ENCODE data around the gene TBX3.
"Not testable (repeated sequence)": the region's sequence is repeated elsewhere in the genome, so short reads cannot be mapped to it uniquely, and the experiment has no call there.

Gene TBX3

DNA sequence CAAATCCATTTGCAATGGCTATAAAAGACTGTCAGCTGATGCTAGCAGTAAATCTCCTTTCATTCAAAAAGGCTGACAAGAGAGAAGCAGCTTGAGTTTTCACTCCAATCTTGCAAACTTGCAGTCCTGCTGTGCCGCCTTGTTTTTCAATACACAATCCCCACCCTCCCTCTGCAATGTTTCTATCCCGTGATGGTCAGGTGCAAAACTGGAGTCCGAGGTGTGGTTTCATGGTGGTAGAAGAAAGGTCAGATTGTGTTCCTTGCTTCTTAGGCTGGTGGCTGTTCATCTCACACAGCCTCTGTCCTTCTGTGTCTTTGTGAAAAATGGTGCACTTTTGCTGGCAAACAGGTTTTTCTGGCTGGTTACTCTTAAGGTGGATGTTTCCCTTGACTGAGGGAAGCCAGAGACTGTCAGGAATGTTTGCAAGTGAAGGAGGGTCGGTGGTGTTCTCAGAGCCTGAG is 27.7 kb upstream of the TBX3 start:
- no peaks in the 10 kb centered on the region for H3K36me3 ChIP-seq (ENCODE audit: insufficient read depth, insufficient read length, low read length)
- H3K27me3 ChIP-seq (ENCODE audit: insufficient read depth, insufficient read length): no peaks in the 10 kb centered on the region
- H3K9me3 ChIP-seq (ENCODE audit: insufficient read depth, low read length): peaks cover 9% of the 10 kb centered on the region; the same call in 1 of the 2 replicates
- no peak for TF ChIP-seq YY1 (IDR thresholded peaks at IDR 0.05; ENCODE audit: insufficient read depth, insufficient read length)
- TF ChIP-seq SUZ12 (IDR thresholded peaks at IDR 0.05; ENCODE audit: extremely low read depth, insufficient read depth, insufficient read length): no peak
- no peak for TF ChIP-seq ZNF274 (IDR thresholded peaks at IDR 0.05; ENCODE audit: low read depth, low read length)
- no peak overlapping the region for H3K4me3 ChIP-seq (ENCODE audit: insufficient read length, low read depth)
- H3K4me1 ChIP-seq (ENCODE audit: insufficient read depth, insufficient read length): peaks cover 2% of the 10 kb centered on the region
- no peak for DNase-seq (ENCODE audit: low read depth, low spot score)
- H3K9ac ChIP-seq (ENCODE audit: insufficient read length, low read depth): no peak overlapping the region

DNA sequence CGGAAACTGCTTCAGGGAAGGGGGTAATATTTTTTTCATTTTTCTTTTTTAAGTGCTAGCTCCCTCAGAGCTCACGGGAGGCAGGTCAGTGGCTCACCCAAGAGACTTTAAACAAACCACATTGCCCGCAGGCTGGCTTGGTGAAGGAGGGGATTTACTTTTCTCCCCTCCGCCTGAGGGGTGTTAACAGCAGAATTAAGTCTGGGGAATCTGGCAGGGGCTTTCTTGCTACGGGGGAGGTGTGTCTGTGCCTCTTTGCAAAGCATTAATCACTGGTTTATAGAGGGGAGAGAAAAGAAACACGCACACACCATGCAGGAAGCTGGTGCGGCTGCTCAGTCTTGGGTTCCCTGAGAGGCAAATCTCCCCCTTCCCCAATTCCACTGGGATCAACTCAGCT is 26.2 kb upstream of the TBX3 start:
- Histone ChIP-seq H3K4me3 (ENCODE audit: insufficient read length, low read depth) (no peak overlapping the region), H3K4me1 (ENCODE audit: insufficient read depth, insufficient read length) (peaks cover 2% of the 10 kb centered on the region), H3K27me3 (ENCODE audit: insufficient read depth, insufficient read length) (no peaks in the 10 kb centered on the region)

DNA sequence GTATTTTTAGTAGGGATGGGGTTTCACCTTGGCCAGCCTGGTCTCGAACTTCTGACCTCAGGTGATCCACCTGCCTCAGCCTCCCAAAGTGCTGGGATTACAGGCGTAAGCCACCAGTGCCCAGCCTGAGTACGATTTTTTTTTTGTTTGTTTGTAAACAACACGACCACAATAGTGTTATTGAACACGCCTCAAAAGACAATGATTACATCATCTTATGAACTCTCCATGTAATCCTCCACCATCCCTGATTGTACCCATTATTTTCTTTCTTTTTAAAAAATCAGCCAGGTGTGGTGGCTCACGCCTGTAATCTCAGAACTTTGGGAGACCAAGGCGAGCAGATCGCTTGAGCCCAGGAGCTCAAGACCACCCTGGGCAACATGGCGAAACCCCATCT is 25.1 kb upstream of the TBX3 start:
- DNase-seq (ENCODE audit: low read depth, low spot score): no peak
- Histone ChIP-seq H3K4me1 (ENCODE audit: insufficient read depth, insufficient read length) (peaks cover 5% of the 10 kb centered on the region), H3K4me3 (ENCODE audit: insufficient read length, low read depth) (no peak overlapping the region), H3K9ac (ENCODE audit: insufficient read length, low read depth) (no peak overlapping the region), H3K27me3 (ENCODE audit: insufficient read depth, insufficient read length) (peaks cover 3% of the 10 kb centered on the region), H3K9me3 (ENCODE audit: insufficient read depth, low read length) (peaks cover 8% of the 10 kb centered on the region; the same call in 1 of the 2 replicates), H3K36me3 (ENCODE audit: insufficient read depth, insufficient read length, low read length) (no peaks in the 10 kb centered on the region)
- no peak for TF ChIP-seq YY1 (IDR thresholded peaks at IDR 0.05; ENCODE audit: insufficient read depth, insufficient read length)
- TF ChIP-seq ZNF274 (IDR thresholded peaks at IDR 0.05; ENCODE audit: low read depth, low read length): no peak
- no peak for TF ChIP-seq SUZ12 (IDR thresholded peaks at IDR 0.05; ENCODE audit: extremely low read depth, insufficient read depth, insufficient read length)

More for the DNA sequence above, 26.2 kb upstream of the TBX3 start:
- Histone ChIP-seq H3K9ac (ENCODE audit: insufficient read length, low read depth) (no peak overlapping the region), H3K9me3 (ENCODE audit: insufficient read depth, low read length) (peaks cover 9% of the 10 kb centered on the region; the same call in 1 of the 2 replicates), H3K36me3 (ENCODE audit: insufficient read depth, insufficient read length, low read length) (no peaks in the 10 kb centered on the region)
- no peak for DNase-seq (ENCODE audit: low read depth, low spot score)
- no peak for TF ChIP-seq YY1 (IDR thresholded peaks at IDR 0.05; ENCODE audit: insufficient read depth, insufficient read length)
- TF ChIP-seq SUZ12 (IDR thresholded peaks at IDR 0.05; ENCODE audit: extremely low read depth, insufficient read depth, insufficient read length): no peak
- no peak for TF ChIP-seq ZNF274 (IDR thresholded peaks at IDR 0.05; ENCODE audit: low read depth, low read length)

DNA sequence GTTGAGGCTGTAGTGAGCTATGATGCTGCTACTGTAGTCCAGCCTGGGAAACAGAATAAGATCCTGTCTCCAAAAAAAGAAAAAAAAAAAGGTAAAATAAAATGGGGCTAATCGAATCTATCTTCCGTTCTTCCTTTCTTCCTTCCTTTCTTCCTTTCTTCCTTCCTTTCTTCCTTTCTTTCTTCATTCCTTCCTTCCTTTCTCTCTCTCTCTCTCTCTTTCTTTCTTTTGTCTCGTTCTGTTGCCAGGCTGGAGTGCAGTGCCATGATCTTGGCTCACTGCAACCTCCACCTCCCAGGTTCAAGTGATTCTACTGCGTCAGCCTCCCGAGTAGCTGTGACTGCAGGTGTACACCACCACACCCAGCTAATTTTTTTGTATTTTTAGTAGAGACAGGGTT is 24.6 kb upstream of the TBX3 start:
- H3K36me3 ChIP-seq (ENCODE audit: insufficient read depth, insufficient read length, low read length); H3K27me3 ChIP-seq (ENCODE audit: insufficient read depth, insufficient read length); DNase-seq (ENCODE audit: low read depth, low spot score); H3K4me3 ChIP-seq (ENCODE audit: insufficient read length, low read depth); H3K4me1 ChIP-seq (ENCODE audit: insufficient read depth, insufficient read length); H3K9ac ChIP-seq (ENCODE audit: insufficient read length, low read depth); H3K9me3 ChIP-seq (ENCODE audit: insufficient read depth, low read length): not testable (repeated sequence)

DNA sequence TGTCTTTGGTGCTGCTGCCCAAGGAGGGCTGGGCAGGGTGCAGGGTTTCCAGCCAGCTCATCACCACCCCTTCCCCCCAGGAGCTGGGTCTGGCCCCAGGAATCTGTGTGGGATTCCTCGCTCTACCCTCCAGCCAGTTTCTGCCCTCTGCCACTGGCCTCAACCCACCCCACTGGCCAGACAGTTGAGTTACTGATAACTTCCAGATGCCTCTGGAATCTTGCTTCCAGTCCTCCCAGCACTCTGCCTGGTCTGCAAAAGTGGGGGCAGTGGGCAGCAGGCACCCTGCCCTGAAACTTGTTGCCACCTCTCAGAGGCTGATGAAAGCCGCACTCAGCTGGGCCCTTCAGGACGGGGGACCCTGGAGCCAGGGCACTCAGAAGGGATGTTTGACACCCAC is 20.1 kb upstream of the TBX3 start:
- Histone ChIP-seq H3K4me1 (ENCODE audit: insufficient read depth, insufficient read length) (peaks cover 16% of the 10 kb centered on the region), H3K36me3 (ENCODE audit: insufficient read depth, insufficient read length, low read length) (no peaks in the 10 kb centered on the region), H3K4me3 (ENCODE audit: insufficient read length, low read depth) (no peak overlapping the region), H3K9ac (ENCODE audit: insufficient read length, low read depth) (peak overlapping the region; percentile 6), H3K9me3 (ENCODE audit: insufficient read depth, low read length) (no peaks in the 10 kb centered on the region), H3K27me3 (ENCODE audit: insufficient read depth, insufficient read length) (peaks cover 51% of the 10 kb centered on the region)
- TF ChIP-seq SUZ12 (IDR thresholded peaks at IDR 0.05; ENCODE audit: extremely low read depth, insufficient read depth, insufficient read length): no peak
- TF ChIP-seq ZNF274 (IDR thresholded peaks at IDR 0.05; ENCODE audit: low read depth, low read length): no peak
- no peak for DNase-seq (ENCODE audit: low read depth, low spot score)

DNA sequence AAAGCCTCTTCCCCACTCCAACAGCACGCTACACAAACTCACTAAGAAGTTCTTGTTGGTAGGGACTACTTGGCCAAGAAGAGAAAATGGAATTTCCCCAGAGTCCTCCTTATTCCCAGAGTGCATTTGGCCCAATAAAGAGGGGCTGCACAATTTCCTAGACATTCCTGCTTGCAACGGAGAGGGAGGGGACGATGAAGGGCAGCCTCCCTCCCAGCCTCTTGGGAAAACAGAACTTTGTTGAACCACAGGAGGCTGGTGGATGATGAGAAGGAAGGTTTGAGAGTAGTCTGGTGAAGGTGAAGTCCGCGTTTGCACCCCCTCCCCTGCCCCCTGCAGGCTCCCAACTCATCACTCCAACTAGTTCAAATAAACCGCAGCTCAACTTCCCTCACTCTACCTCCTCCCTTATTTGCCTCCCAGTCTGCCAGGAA is 19.1 kb upstream of the TBX3 start:
- Histone ChIP-seq H3K9ac (ENCODE audit: insufficient read length, low read depth) (no peak overlapping the region), H3K36me3 (ENCODE audit: insufficient read depth, insufficient read length, low read length) (no peaks in the 10 kb centered on the region), H3K9me3 (ENCODE audit: insufficient read depth, low read length) (no peaks in the 10 kb centered on the region), H3K27me3 (ENCODE audit: insufficient read depth, insufficient read length) (peaks cover 61% of the 10 kb centered on the region), H3K4me3 (ENCODE audit: insufficient read length, low read depth) (no peak overlapping the region), H3K4me1 (ENCODE audit: insufficient read depth, insufficient read length) (peaks cover 19% of the 10 kb centered on the region)
- no peak for TF ChIP-seq ZNF274 (IDR thresholded peaks at IDR 0.05; ENCODE audit: low read depth, low read length)
- DNase-seq (ENCODE audit: low read depth, low spot score): no peak

DNA sequence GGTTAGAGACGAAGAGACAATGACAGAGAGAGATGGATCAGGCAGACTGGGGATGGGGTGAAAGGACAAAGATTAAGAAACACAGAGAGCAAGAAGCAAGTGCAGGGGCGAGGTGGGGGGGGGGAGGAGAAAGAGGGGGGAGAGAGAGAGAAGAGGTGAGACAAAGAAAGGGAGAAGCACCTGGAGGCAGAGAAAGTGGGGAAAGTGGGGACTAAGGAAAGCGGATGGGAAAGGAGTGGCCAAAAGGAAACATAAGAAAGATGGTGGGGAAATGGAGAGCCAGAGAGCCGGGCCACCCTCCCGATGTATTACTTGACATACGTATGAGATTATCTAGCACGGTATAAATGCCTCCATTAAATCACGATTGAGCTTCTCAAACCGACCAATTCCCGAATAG is 18.5 kb upstream of the TBX3 start:
- no peak for TF ChIP-seq YY1 (IDR thresholded peaks at IDR 0.05; ENCODE audit: insufficient read depth, insufficient read length)
- peak; percentile 41 for TF ChIP-seq SUZ12 (IDR thresholded peaks at IDR 0.05; ENCODE audit: extremely low read depth, insufficient read depth, insufficient read length)
- Histone ChIP-seq H3K4me1 (ENCODE audit: insufficient read depth, insufficient read length) (peaks cover 19% of the 10 kb centered on the region), H3K9ac (ENCODE audit: insufficient read length, low read depth) (no peak overlapping the region), H3K27me3 (ENCODE audit: insufficient read depth, insufficient read length) (peaks cover 67% of the 10 kb centered on the region), H3K9me3 (ENCODE audit: insufficient read depth, low read length) (no peaks in the 10 kb centered on the region), H3K36me3 (ENCODE audit: insufficient read depth, insufficient read length, low read length) (no peaks in the 10 kb centered on the region), H3K4me3 (ENCODE audit: insufficient read length, low read depth) (no peak overlapping the region)
- no peak for DNase-seq (ENCODE audit: low read depth, low spot score)

DNA sequence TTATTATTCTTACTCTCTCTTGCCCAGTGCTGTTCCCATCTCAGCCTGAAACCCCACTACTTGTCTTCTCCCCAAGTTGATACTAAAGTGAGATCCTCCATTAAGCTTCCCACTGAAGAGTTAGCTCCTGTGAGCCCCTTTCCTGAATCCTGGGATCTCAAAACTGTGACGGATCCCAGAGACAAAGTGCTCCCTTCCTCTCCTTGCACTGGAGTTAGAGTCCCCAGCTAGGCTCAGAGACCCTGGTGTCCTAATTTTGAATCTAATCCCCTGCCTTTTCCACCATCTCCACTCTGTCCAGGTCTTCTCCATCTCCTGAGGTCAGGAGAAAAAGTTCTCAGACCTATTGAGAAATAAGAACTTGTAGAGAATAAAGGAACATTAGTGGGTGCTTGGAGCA is 17.6 kb upstream of the TBX3 start:
- H3K27me3 ChIP-seq (ENCODE audit: insufficient read depth, insufficient read length): peaks cover 77% of the 10 kb centered on the region
- no peaks in the 10 kb centered on the region for H3K36me3 ChIP-seq (ENCODE audit: insufficient read depth, insufficient read length, low read length)
- no peaks in the 10 kb centered on the region for H3K9me3 ChIP-seq (ENCODE audit: insufficient read depth, low read length)
- TF ChIP-seq ZNF274 (IDR thresholded peaks at IDR 0.05; ENCODE audit: low read depth, low read length) (no peak), SUZ12 (IDR thresholded peaks at IDR 0.05; ENCODE audit: extremely low read depth, insufficient read depth, insufficient read length) (no peak), YY1 (IDR thresholded peaks at IDR 0.05; ENCODE audit: insufficient read depth, insufficient read length) (no peak)
- DNase-seq (ENCODE audit: low read depth, low spot score): no peak
- H3K4me3 ChIP-seq (ENCODE audit: insufficient read length, low read depth): no peak overlapping the region
- no peak overlapping the region for H3K9ac ChIP-seq (ENCODE audit: insufficient read length, low read depth)
- peaks cover 23% of the 10 kb centered on the region for H3K4me1 ChIP-seq (ENCODE audit: insufficient read depth, insufficient read length)

Measured in NT2/D1 (cell line).